H1 (cell line): Measurements from ENCODE around the gene GPR39. TPM values are rescaled to one million over a fixed set of nuclear protein-coding genes. Genes with fewer than 3 reads are reported as not detected.

Source experiments
- CTCF ChIA-PET: fragments of 300-600 bp; sonication (Branson Sonifier 250); formaldehyde crosslinking; loops from one replicate; lab custom pipeline; 2021; ENCODE audit not compliant: partially characterized antibody; lab: Charles Lee
- POLR2A ChIA-PET: fragments of 300-600 bp; sonication (Branson Sonifier 250); formaldehyde crosslinking; loops from one replicate; lab custom pipeline; 2021; ENCODE audit warnings: inconsistent platforms; ENCODE audit not compliant: partially characterized antibody; lab: Charles Lee
- DNase-seq, 2 experiments: peaks; one replicate each; pipeline versions ENCODE4 v3.0.0 to v3.0.0-alpha.2; 2010 to 2022; ENCODE audit warnings: low spot score in 2 of 2, low read depth in 1 of 2, mixed read lengths in 1 of 2
- FAIRE-seq: peaks from 2 replicates; lab custom pipeline; 2011; peaks lifted over from hg19 to GRCh38; lab: Jason Lieb, UNC
- H2AFZ ChIP-seq: 2 replicates; pipeline ENCODE4 v1.8.1; 2012; ENCODE audit warnings: low read length, inconsistent platforms
- H2AK5ac ChIP-seq: 2 replicates; pipeline ENCODE4 v1.6.1; 2013; ENCODE audit warnings: low read depth, low read length
- H2BK120ac ChIP-seq: replicated peaks from 2 replicates; pipeline ENCODE3; 2013; ENCODE audit warnings: low read depth, low read length, inconsistent platforms
- H2BK12ac ChIP-seq: 2 replicates; pipeline ENCODE4 v1.6.1; 2013; ENCODE audit warnings: low read depth, low read length
- H2BK15ac ChIP-seq: 2 replicates; pipeline ENCODE4 v1.6.1; 2013; ENCODE audit warnings: low read length
- H2BK20ac ChIP-seq: 2 replicates; pipeline ENCODE4 v1.6.1; 2013; ENCODE audit warnings: low read length
- H2BK5ac ChIP-seq: 2 replicates; pipeline ENCODE4 v1.6.1; 2013; ENCODE audit warnings: low read depth, low read length
- H3K14ac ChIP-seq: 2 replicates; pipeline ENCODE4 v1.6.1; 2013; ENCODE audit warnings: inconsistent platforms; ENCODE audit not compliant: insufficient read length
- H3K18ac ChIP-seq: 2 replicates; pipeline ENCODE4 v1.6.1; 2013; ENCODE audit warnings: low read length; ENCODE audit errors: extremely low read depth
- H3K23ac ChIP-seq: 2 replicates; pipeline ENCODE4 v1.6.1; 2013; ENCODE audit warnings: inconsistent platforms; ENCODE audit not compliant: insufficient read length
- H3K23me2 ChIP-seq: 2 replicates; pipeline ENCODE4 v1.6.1; 2013; ENCODE audit warnings: low read depth, low read length
- H3K27ac ChIP-seq: 2 replicates; pipeline ENCODE4 v1.6.1; 2011; ENCODE audit warnings: low read depth, low read length, inconsistent platforms
- H3K27me3 ChIP-seq, 4 experiments: replicated peaks in 1 of 4; 1 replicate in 1 of 4; 2 replicates in 3 of 4; pipeline versions ENCODE4 v1.6.1 to v1.8.1; 2011 to 2013; ENCODE audit warnings: low read length in 3 of 4, mild to moderate bottlenecking in 3 of 4, inconsistent platforms in 2 of 4, mixed read lengths in 2 of 4, moderate library complexity in 1 of 4; ENCODE audit not compliant: control insufficient read depth in 3 of 4, insufficient read depth in 3 of 4; ENCODE audit errors: extremely low read depth in 1 of 4
- H3K36me3 ChIP-seq, 4 experiments: 2 replicates each; pipeline versions ENCODE4 v1.6.1 to v1.8.1; 2011 to 2013; ENCODE audit warnings: mild to moderate bottlenecking in 4 of 4, low read length in 3 of 4, moderate library complexity in 2 of 4, control low read depth in 1 of 4, inconsistent platforms in 1 of 4; ENCODE audit not compliant: insufficient read depth in 4 of 4, control insufficient read depth in 2 of 4
- H3K4ac ChIP-seq: replicated peaks from 2 replicates; pipeline ENCODE3; 2013; ENCODE audit warnings: low read length, low read depth, mixed read lengths, inconsistent platforms; ENCODE audit not compliant: insufficient read length
- H3K4me1 ChIP-seq, 4 experiments: replicated peaks in 1 of 4; 1 replicate in 1 of 4; 2 replicates in 3 of 4; pipeline versions ENCODE4 v1.6.1 to v1.8.1; 2011 to 2013; ENCODE audit warnings: low read length in 3 of 4, inconsistent platforms in 2 of 4, mixed read lengths in 1 of 4; ENCODE audit not compliant: insufficient read depth in 4 of 4, control insufficient read depth in 3 of 4
- H3K4me2 ChIP-seq, 2 experiments: 2 replicates each; pipeline versions ENCODE4 v1.6.1 to v1.8.1; 2011 to 2013; ENCODE audit warnings: low read depth in 2 of 2, low read length in 2 of 2, control low read depth in 1 of 2, inconsistent platforms in 1 of 2, mild to moderate bottlenecking in 1 of 2; ENCODE audit not compliant: insufficient read depth in 1 of 2
- H3K4me3 ChIP-seq, 4 experiments: fragments of 200-600, 300-600 bp in 1 of 4; sonication (generic), shearing (Covaris generic), sonication (Bioruptor Twin) in 1 of 4; 2 replicates each; pipeline versions ENCODE4 v1.5.1 to v1.8.1; 2011 to 2016; ENCODE audit warnings: low read length in 4 of 4, low read depth in 3 of 4, control low read depth in 2 of 4, inconsistent platforms in 2 of 4, mild to moderate bottlenecking in 2 of 4, mixed read lengths in 1 of 4, moderate library complexity in 1 of 4; ENCODE audit not compliant: insufficient read depth in 2 of 4; ENCODE audit errors: extremely low read depth in 1 of 4
- H3K56ac ChIP-seq: replicated peaks from 2 replicates; pipeline ENCODE3; 2013; ENCODE audit warnings: low read depth, mild to moderate bottlenecking, mixed read lengths, low read length, inconsistent platforms; ENCODE audit not compliant: insufficient read length
- H3K79me1 ChIP-seq: 2 replicates; pipeline ENCODE4 v1.6.1; 2013; ENCODE audit warnings: low read depth, low read length, control low read depth
- H3K79me2 ChIP-seq, 2 experiments: 2 replicates each; pipeline versions ENCODE4 v1.6.1 to v1.8.1; 2012 to 2013; ENCODE audit warnings: low read length in 2 of 2, mild to moderate bottlenecking in 2 of 2, inconsistent platforms in 1 of 2; ENCODE audit not compliant: insufficient read depth in 2 of 2, control insufficient read depth in 1 of 2
- H3K9ac ChIP-seq, 4 experiments: replicated peaks in 1 of 4; 1 replicate in 1 of 4; 2 replicates in 3 of 4; pipeline versions ENCODE4 v1.6.1 to v1.8.1; 2011 to 2013; ENCODE audit warnings: low read depth in 3 of 4, low read length in 3 of 4, control low read depth in 2 of 4, mild to moderate bottlenecking in 2 of 4, moderate library complexity in 2 of 4, inconsistent platforms in 1 of 4; ENCODE audit errors: extremely low read depth in 1 of 4
- H3K9me3 ChIP-seq, 2 experiments: 2 replicates each; pipeline versions ENCODE4 v1.6.1 to v1.8.1; 2012 to 2013; ENCODE audit warnings: mild to moderate bottlenecking in 2 of 2, moderate library complexity in 2 of 2, control low read depth in 1 of 2, inconsistent platforms in 1 of 2, low read depth in 1 of 2, low read length in 1 of 2, mixed read lengths in 1 of 2; ENCODE audit not compliant: insufficient read depth in 2 of 2
- H4K20me1 ChIP-seq, 2 experiments: replicated peaks in 1 of 2; 2 replicates each; pipeline versions ENCODE3 to v1.8.1; 2011 to 2013; ENCODE audit warnings: inconsistent platforms in 2 of 2, low read length in 2 of 2, mild to moderate bottlenecking in 1 of 2; ENCODE audit not compliant: insufficient read depth in 2 of 2, control insufficient read depth in 1 of 2
- H4K5ac ChIP-seq: 2 replicates; pipeline ENCODE4 v1.6.1; 2013; ENCODE audit warnings: low read length, low read depth, mixed read lengths, inconsistent platforms; ENCODE audit not compliant: insufficient read length
- H4K8ac ChIP-seq: 2 replicates; pipeline ENCODE4 v1.8.0; 2013; ENCODE audit warnings: mild to moderate bottlenecking, moderate library complexity, low read length, inconsistent platforms; ENCODE audit not compliant: insufficient read depth; ENCODE audit errors: extremely low read depth
- H4K91ac ChIP-seq: replicated peaks from 2 replicates; pipeline ENCODE3; 2013; ENCODE audit warnings: low read length, mixed read lengths, inconsistent platforms; ENCODE audit not compliant: insufficient read length
- CTCF ChIP-seq, 3 experiments: IDR thresholded peaks; 1 replicate in 2 of 3; 2 replicates in 1 of 3; pipeline versions ENCODE4 v1.5.1 to v1.6.1; 2011; ENCODE audit warnings: low read length in 3 of 3, mild to moderate bottlenecking in 3 of 3, inconsistent platforms in 2 of 3, low read depth in 1 of 3, moderate library complexity in 1 of 3; ENCODE audit not compliant: insufficient read depth in 1 of 3; ENCODE audit errors: control extremely low read depth in 1 of 3
- E2F6 ChIP-seq: IDR thresholded peaks from 2 replicates; pipeline ENCODE4 v1.6.1; 2012; ENCODE audit warnings: inconsistent platforms
- SP1 ChIP-seq: IDR thresholded peaks from 2 replicates; pipeline ENCODE4 v1.6.1; 2011; ENCODE audit warnings: low read depth, low read length
- TCF12 ChIP-seq: IDR thresholded peaks from 2 replicates; pipeline ENCODE4 v1.6.1; 2011; ENCODE audit warnings: low read depth, mild to moderate bottlenecking, low read length
- WGBS, 2 experiments: shearing (Covaris generic) in 1 of 2; methylation state at CpG; one replicate each; pipeline versions ENCODE4 v1.1.6 to v1.1.7; 2013 to 2015; ENCODE audit warnings: low lambda C conversion rate in 2 of 2, mixed read lengths in 2 of 2, inconsistent platforms in 1 of 2, low coverage in 1 of 2, missing lambda C conversion rate in 1 of 2; ENCODE audit not compliant: insufficient replicate concordance in 2 of 2, insufficient coverage in 1 of 2, insufficient read length in 1 of 2; ENCODE audit errors: extremely low coverage in 1 of 2, missing lambda C conversion rate in 1 of 2; 5-methylcytosine and 5-hydroxymethylcytosine counted together
- polyA plus RNA-seq, 7 experiments: library from polyadenylated mRNA; depleted of rRNA in 3 of 7; stranded (reverse) in 5 of 7; unstranded in 2 of 7; fragments of >200 nt in 5 of 7; fragments of 200-250 nt in 2 of 7; gene quantifications; 1 replicate in 5 of 7; 2 replicates in 1 of 7; 4 replicates in 1 of 7; pipeline versions ENCODE4 v1.2.1 to v1.2.3, GENCODE V29; 2011 to 2013; ENCODE audit warnings: missing spikeins in 2 of 7, mixed read lengths in 2 of 7
- total RNA-seq: library from RNA; stranded (reverse); fragmentation: NEBNext Ultra II Directional; extraction: Animal tissue kit (Norgen Biotek cat#: 25700); gene quantifications from 2 replicates; pipeline ENCODE4 v1.2.1, GENCODE V29; 2021
- TF ChIP-seq, protein P1 (sequence below): IDR thresholded peaks from 2 replicates; pipeline ENCODE4 v1.6.1; 2012; ENCODE audit warnings: inconsistent platforms

The GPR39 gene
- total and polyA plus RNA-seq, 2 of the 8 experiments (the other 6 are each of a cell fraction or from before 2014, with no cell fraction given), result 0.63 to 2.7 TPM

DNA sequence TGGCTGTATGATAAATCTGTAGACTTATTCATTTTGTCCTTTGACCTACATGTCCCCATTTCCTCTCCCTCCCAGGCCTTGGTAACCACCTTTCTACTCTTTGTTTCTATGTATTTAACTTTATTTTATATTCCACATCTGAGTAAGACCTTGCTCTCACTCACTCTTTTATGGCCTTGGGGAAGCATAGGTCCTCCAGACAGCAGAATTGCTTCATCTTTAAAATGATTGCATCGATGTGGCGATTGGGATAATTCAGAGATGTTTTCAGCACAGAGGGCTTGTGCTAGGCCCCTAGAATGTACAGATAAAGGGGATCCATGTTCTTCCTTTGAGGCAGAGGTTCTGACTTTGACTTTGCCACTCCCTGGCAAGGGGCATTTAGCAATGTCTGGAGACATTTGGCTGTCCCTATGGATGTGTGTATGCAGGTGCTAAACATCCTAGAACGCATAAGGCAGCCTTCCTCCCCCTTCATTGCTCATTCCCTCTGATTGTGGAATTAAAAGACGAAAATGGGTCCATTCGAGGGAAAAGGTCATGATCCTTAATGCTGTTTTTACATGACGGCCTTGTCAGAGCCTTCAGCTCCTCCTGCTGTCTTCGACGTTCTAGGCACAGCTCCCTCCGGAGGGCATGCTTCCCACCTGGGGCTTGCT, 1.2 kb upstream of the GPR39 start:
- POLR2A ChIA-PET, result interaction anchor here (0.6 to 1.5 kb wide), 3 partner anchors 12 to 28 kb away, joined by 3 read pairs; no protein-coding TSS in a partner anchor

More for the DNA sequence above, 1.2 kb upstream of the GPR39 start:
- Histone ChIP-seq H3K9ac (no peak overlapping the region), H3K79me1 (no peaks in the 10 kb centered on the region), H3K27me3 (peaks cover 2 to 24% (median 15%) of the 10 kb centered on the region in 4 experiments), H2AFZ (no peak overlapping the region; the same call in 1 of the 2 replicates), H3K27ac (no peak overlapping the region), H3K79me2 (no peaks in the 10 kb centered on the region), H4K91ac (no peak overlapping the region), H3K14ac (no peak overlapping the region), H3K4ac (no peak overlapping the region), H3K23ac (no peak overlapping the region), H2BK5ac (no peak overlapping the region), H3K4me1 (peaks cover 2 to 12% (median 5%) of the 10 kb centered on the region in 4 experiments; a peak in 4 of 7 replicates), H2BK120ac (no peak overlapping the region), H3K18ac (no peak overlapping the region), H4K5ac (no peak overlapping the region), H3K9me3 (no peaks in the 10 kb centered on the region), H3K4me2 (peak overlapping the region; percentile 77 to 95), H4K20me1 (no peaks in the 10 kb centered on the region), H3K23me2 (peaks cover 8% of the 10 kb centered on the region), H3K56ac (no peak overlapping the region), H2BK12ac (no peak overlapping the region), H4K8ac (peak overlapping the region; percentile 6; the same call in 1 of the 2 replicates), H3K4me3 (peak overlapping the region; percentile 50 to 67 (median 64); a peak in 5 of 8 replicates), H2BK15ac (no peak overlapping the region), H3K36me3 (no peaks in the 10 kb centered on the region), H2BK20ac (no peak overlapping the region), H2AK5ac (no peak overlapping the region)
- DNase-seq (no peak), FAIRE-seq (peak; percentile 69)
- CTCF ChIA-PET, result interaction anchor here (0.7 to 3.1 kb wide), 6 partner anchors 10 to 66 kb away, joined by 3 to 13 read pairs (median 4); no protein-coding TSS in a partner anchor
- 44% methylated on average over 9 of the region's 9 CpGs; no CpG with 5 or more reads in 1 of the 2 experiments for WGBS, 2 experiments
- no peak for TF ChIP-seq SP1
- TF ChIP-seq, protein P1, sequence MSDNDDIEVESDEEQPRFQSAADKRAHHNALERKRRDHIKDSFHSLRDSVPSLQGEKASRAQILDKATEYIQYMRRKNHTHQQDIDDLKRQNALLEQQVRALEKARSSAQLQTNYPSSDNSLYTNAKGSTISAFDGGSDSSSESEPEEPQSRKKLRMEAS, result peak; percentile 83
- peak in 1 of 3 experiments; percentile 7; a peak in 1 of 4 replicates for TF ChIP-seq CTCF (IDR thresholded peaks at IDR 0.05; ENCODE audit: control extremely low read depth in 1 of 3, insufficient read depth in 1 of 3, low read depth in 1 of 3, low read length in 3 of 3)
- TF ChIP-seq E2F6, result peak; percentile 89
- TF ChIP-seq TCF12, result no peak
